ENCODE data around the gene PSMD4. TPM values are rescaled to one million over a fixed set of nuclear protein-coding genes. Genes with fewer than 3 reads are reported as not detected.
"Not testable (repeated sequence)": the region's sequence is repeated elsewhere in the genome, so short reads cannot be mapped to it uniquely, and the experiment has no call there.

PSMD4 gene
- 100 to 1,000 TPM; 157 to 195 (median 176) TPM for total RNA-seq

GRCh38 chr1:151254217-151255213, at the start of gene PSMD4:
PSMD4 (plus strand) TSS chr1:151254734; CDS start chr1:151254783, 49 bp downstream.
- 12% methylated on average over 44 of the region's 56 CpGs for WGBS
- TF ChIP-seq POLR2A (IDR thresholded peaks at IDR 0.05; ENCODE audit: low read depth) = peak; percentile 81
- no peak for TF ChIP-seq EP300 (IDR thresholded peaks at IDR 0.05)
- peak; percentile 97 to 98 for TF ChIP-seq POLR2AphosphoS5 (IDR thresholded peaks at IDR 0.05)
- TF ChIP-seq CTCF (IDR thresholded peaks at IDR 0.05) = no peak
- Histone ChIP-seq H3K27me3 (no peaks in the 10 kb centered on the region), H3K36me3 (peaks cover 0 to 18% (median 4%) of the 10 kb centered on the region in 4 donors), H3K4me1 (peaks cover 14 to 42% (median 35%) of the 10 kb centered on the region in 4 donors), H3K27ac (replicated peaks in 1 of 4) (peak within 1 kb of the TSS; percentile 86 to 91 (median 90)), H3K4me3 (peak within 1 kb of the TSS; percentile 84 to 100 (median 90)), H3K9me3 (no peaks in the 10 kb centered on the region)
- intact Hi-C loops (cut with DNase I) = no loop called here
- peak; percentile 98 for DNase-seq (ENCODE audit: extremely low spot score)

- H3K27me3 ChIP-seq; H3K4me3 ChIP-seq; intact Hi-C loops (cut with DNase I); DNase-seq (ENCODE audit: extremely low spot score); H3K9me3 ChIP-seq: not testable (repeated sequence)
- H3K27ac ChIP-seq (replicated peaks in 1 of 4) = peak overlapping the region in 1 of 4 donors; percentile 22
- peaks cover 27 to 59% (median 55%) of the 10 kb centered on the region in 4 donors for H3K36me3 ChIP-seq
- WGBS = 89% methylated on average over 10 of the region's 12 CpGs
- peaks cover 30 to 69% (median 67%) of the 10 kb centered on the region in 4 donors for H3K4me1 ChIP-seq
Measured at GRCh38 chr1:151205381-151205965, 49.1 kb upstream of the PSMD4 start.

GRCh38 chr1:151210830-151211229, 43.7 kb upstream of the PSMD4 start:
- Histone ChIP-seq H3K27me3 (no peaks in the 10 kb centered on the region), H3K9me3 (no peaks in the 10 kb centered on the region), H3K4me1 (peaks cover 19 to 64% (median 60%) of the 10 kb centered on the region in 4 donors), H3K36me3 (peaks cover 21 to 51% (median 46%) of the 10 kb centered on the region in 4 donors), H3K27ac (replicated peaks in 1 of 4) (peak overlapping the region; percentile 21 to 63 (median 58)), H3K4me3 (no peak overlapping the region)
- DNase-seq (ENCODE audit: extremely low spot score) = no peak
- WGBS = 79% methylated on average over 1 of the region's 1 CpG
- intact Hi-C loops (cut with DNase I) = no loop called here
- TF ChIP-seq EP300 (IDR thresholded peaks at IDR 0.05) (no peak), POLR2A (IDR thresholded peaks at IDR 0.05; ENCODE audit: low read depth) (no peak), CTCF (IDR thresholded peaks at IDR 0.05) (no peak), POLR2AphosphoS5 (IDR thresholded peaks at IDR 0.05) (no peak)

- peak overlapping the region; percentile 21 to 63 (median 52) for H3K27ac ChIP-seq (replicated peaks in 1 of 4)
Measured at GRCh38 chr1:151211972-151212705, 42.4 kb upstream of the PSMD4 start.

More at GRCh38 chr1:151211972-151212705, 42.4 kb upstream of the PSMD4 start:
- TF ChIP-seq POLR2A (IDR thresholded peaks at IDR 0.05; ENCODE audit: low read depth) (no peak), EP300 (IDR thresholded peaks at IDR 0.05) (no peak), POLR2AphosphoS5 (IDR thresholded peaks at IDR 0.05) (no peak), CTCF (IDR thresholded peaks at IDR 0.05) (no peak)
- H3K9me3 ChIP-seq = no peaks in the 10 kb centered on the region
- no peaks in the 10 kb centered on the region for H3K27me3 ChIP-seq
- H3K36me3 ChIP-seq = peaks cover 14 to 45% (median 38%) of the 10 kb centered on the region in 4 donors
- DNase-seq (ENCODE audit: extremely low spot score) = no peak
- no peak overlapping the region for H3K4me3 ChIP-seq
- 71% methylated on average over 15 of the region's 15 CpGs for WGBS
- intact Hi-C loops (cut with DNase I) = no loop called here
- peaks cover 12 to 70% (median 56%) of the 10 kb centered on the region in 4 donors for H3K4me1 ChIP-seq
